HG02588 (cell line): Measurements from ENCODE around the gene MMADHC.
A peak's percentile ranks its signal among the peaks of the same experiment; 100 is the strongest.
"Not testable (repeated sequence)": the region's sequence is repeated elsewhere in the genome, so short reads cannot be mapped to it uniquely, and the experiment has no call there.

Experiments used
- ATAC-seq: cut with Tn5 transposase; IDR thresholded peaks from one replicate; pipeline ENCODE4 v1.9.1; 2021; ENCODE audit warnings: mild to moderate bottlenecking, moderate library complexity; ENCODE audit not compliant: unreplicated experiment

The MMADHC gene

DNA sequence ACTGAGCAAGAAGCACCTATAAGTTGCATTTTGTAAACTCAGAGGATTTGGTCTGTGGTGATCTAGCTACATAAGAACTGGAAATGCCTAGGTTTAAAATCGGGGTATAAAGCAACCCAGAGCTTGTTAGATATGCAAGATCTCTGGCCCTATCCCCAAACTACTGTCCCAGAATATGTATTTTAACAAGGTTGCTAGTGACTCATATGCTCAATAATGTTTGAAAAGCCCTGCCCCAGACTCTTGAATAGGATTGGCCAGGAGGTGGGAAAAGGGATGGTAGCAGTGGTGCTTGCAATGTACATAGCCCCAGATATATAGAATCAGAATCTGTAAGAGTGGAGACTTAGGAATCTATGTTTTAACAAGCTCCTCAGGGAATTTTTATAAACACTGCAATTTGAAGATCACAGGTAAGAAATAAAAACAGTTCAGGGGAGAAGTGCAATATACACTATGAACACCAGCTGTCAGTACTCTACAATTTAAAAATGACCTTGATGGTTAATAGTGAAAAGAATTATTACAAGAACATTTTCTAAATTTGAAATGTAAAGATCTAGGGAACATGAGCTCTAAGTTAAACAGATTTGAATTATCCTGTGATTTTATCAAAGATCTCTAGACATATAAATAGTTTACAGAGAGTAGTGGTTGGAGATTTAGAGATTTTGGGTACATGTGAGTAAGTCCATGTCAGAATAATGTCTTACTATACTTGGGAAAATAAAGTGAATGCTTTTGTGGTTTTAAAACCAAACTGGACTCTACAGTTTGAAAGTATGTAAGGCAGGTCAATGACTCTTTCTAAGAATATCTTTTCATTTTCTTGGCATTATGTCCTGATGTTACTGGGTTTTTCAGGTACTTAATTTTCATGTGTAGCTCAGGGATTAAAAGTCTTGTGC, 7.7 kb upstream of the MMADHC start:
- no peak for ATAC-seq

DNA sequence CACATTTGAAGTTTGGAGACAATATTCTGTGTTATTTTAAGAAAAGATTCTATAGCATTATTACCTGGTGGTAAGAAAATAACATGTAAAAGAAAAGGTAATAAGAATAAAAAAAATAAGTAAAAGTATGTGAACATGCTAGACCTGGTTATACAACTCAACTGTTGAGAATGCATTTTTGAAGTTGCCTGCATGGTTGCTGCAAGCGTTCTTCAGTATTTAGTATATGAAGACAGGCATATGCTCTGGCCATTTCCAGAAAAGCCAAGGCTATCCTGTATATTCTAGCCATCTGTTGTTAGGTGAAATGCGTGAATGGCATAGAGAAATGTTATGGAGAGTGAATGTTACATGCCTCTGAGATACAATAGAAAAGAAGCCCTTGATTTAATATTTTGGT, 6.8 kb upstream of the MMADHC start:
- ATAC-seq, result no peak

DNA sequence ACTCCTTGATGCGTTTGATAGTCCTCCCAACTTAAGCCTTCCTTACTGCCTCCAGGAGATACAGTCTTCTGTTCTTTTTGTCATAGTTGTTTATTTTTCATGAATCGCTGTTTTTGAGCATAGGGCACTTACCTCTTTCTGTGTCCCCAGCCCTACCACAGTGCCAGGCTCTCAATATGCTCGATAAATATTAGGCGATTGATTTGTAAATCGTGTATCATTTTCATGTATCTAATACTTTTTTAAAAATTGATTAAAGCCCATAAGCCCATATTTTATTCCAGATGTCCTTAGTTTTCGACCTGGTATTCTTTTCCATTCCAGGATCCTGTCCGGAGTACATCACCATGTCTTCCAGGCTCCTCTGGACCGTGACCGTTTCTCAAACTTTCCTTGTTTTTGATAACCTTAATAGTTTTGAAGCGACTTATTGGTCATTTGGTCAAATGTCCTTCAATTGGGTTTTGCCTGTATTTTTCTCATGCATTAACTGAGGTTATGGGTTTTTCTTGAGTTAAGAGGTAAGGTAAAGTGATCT, 444 bp upstream of the MMADHC start:
- ATAC-seq, result peak; percentile 22

DNA sequence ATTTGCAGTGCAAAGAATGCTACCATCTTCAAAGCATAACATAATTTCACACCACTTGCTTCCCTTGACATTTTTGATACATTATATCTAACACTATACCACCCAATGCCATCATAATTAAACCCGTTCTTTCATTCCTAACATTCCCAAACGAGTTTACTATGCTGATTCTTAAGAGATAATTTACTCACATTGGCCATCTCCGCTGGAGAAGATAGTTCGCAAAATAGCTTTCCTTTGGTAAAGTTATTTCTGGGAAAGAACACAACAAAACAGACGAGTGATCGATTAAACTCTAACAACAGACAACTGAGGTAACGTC, 716 bp downstream of the MMADHC start:
- ATAC-seq, result no peak

DNA sequence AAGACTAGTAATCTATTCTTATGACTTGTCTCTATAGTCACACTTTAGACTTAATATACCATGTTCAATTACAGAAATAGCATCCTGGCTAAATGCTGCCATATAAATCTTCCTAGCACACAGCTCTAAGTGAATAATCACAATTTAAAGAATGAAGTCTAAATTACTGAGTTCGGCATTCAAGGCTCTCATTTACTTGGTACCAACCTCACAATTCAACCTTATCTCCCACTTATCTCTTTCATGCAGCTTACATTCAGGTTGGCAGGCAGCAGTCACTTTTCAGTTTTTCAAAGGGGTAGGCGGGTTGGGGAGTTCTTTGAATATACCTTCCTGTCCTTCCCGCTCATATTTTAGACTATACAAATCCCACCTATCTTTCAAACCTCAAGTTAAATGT, 1.5 kb downstream of the MMADHC start:
- no peak for ATAC-seq

DNA sequence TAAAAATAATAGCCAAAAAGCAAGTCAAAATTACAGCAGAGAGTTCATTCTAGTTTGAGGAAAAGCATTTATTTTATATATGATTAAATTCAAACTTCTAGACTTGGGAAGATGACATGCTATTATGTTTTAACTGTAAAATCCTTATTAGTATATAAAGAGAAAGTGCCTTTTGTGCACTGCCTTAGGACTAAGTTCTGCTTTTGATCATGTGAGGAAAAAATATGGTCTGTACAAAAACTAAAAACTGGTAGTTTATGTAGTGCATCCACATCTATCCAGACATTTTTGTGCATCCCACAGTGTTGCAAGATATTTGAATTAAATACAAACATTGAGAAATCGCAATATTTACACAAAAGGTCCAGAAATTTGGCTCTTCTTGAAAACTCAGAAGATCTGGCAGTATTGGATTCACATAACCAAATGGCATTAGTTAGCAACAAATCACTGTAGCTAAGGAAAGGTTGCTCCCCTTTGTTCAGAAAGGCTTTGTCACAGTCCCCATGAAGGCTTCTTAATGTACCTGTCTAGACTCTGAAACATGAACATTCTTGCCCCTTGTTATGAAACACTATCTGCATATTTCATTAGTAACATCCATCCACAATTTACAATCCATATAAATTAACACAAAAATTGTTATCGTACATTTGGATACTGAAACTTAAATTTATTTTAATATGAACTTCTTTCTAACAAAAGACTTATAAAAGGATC, 2.2 kb downstream of the MMADHC start:
- ATAC-seq, result no peak

DNA sequence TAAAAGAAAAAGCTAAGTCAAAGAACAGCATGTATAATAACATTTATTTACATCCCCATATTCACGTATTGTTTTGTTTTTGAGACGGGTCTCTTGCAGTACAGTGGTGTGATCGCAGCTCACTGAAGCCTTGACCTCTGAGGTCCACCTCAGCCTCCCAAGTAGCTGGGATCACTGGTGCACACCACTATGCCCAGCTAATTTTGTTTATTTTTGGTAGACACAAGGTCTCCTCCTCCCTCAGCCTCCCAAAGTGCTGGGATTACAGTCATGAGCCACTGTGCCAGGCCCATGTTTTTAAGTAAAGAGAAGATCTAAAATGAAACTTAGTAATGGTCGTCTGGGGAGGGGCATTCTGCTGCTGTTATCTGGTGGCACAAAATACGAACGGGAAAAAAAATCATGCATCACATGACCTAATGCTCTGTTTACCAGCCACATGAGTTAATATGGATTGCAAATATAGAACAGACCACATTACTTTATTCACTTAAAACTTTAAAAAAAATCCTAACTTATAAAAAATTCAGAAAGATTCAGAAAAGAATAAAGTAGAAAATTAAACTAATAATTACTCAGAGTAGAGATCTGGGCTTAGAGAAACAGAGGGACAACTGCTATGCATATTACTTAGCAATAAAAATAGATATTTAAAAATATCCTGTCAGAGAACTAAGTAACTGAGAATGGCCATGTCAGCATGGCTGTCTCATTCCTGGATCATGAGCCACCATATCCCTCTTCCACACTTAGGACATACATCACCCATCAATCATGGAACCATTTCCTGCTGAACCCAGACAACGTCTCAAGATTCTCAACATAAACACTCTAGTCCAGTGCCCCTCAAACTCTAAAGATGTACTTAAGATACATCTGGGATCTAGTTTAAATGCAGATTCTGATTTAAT, 7.3 kb downstream of the MMADHC start:
- ATAC-seq, result no peak

DNA sequence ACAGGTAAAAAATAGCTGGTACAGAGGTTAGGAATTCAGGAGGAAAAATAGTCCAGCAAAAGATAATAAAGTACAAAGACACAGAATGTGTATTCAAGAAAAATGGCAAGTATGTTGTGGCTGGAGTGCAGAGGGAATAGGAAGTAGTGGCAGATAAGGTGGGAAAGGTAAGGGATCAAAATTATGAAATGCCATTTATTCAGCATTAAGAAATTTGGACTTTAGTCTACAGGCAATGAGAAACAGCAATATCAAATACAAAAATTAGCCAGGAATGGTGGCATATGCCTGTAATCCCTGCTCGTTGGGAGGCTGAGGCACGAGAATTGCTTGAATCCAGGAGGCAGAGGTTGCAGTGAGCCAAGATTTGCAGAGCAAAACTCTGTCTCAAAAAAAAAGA, 10.3 kb downstream of the MMADHC start:
- no peak for ATAC-seq

DNA sequence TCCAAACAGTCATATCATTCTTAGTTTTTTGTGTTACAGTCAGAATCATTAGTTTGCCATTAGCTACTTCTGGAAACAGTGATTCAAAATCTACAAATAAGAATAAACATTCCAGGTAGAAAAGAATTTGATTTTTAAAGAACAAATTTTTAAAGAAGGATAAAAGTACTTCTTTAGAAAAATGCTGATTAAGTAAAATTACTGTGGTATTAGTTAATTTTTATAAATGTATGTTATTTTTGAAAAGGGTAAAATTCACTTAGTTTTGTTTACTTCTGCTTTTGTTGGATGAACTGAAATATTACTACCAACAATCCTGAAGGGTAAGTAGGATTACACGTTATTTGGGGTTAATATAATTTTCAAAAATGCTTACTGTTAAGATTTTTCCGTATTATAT, 11.8 kb downstream of the MMADHC start:
- ATAC-seq, result no peak

DNA sequence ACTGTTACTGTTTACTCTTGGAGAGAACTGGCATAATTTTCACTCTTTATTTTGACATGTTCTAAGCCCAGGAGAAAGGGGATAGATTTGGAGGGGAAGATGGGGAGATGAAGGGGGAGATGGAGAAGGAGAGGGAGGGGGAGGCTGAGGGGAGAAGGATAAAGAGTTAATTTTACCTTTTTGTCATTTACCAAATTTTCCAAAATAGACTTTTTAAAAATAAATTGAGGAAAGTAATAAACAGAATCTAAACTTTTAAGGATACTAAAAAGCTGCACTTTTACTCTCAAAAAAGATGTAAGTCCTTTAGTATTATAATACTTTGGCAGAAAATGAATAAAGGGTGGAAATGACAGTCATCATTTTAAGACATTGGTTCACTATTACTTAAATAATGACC, 12.3 kb downstream of the MMADHC start:
- ATAC-seq, result no peak

DNA sequence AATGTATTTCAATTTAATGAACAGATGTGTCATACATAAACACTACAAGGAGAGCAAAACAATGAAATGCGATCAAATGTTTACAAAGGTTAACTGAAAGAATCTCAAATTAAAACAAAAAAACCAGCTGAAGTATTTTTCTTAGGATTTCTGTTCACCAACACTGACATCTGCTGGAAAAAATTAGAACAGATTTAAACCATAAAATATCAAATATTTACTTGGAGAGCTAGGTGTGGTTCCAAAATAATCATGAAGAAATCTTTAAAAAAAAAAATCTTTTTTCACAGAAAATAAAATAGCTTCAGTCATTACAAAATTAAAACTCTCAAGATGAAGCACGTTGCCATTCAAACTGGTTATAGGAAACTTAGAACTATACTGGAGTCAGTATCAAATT, 13.8 kb downstream of the MMADHC start:
- ATAC-seq, result no peak

DNA sequence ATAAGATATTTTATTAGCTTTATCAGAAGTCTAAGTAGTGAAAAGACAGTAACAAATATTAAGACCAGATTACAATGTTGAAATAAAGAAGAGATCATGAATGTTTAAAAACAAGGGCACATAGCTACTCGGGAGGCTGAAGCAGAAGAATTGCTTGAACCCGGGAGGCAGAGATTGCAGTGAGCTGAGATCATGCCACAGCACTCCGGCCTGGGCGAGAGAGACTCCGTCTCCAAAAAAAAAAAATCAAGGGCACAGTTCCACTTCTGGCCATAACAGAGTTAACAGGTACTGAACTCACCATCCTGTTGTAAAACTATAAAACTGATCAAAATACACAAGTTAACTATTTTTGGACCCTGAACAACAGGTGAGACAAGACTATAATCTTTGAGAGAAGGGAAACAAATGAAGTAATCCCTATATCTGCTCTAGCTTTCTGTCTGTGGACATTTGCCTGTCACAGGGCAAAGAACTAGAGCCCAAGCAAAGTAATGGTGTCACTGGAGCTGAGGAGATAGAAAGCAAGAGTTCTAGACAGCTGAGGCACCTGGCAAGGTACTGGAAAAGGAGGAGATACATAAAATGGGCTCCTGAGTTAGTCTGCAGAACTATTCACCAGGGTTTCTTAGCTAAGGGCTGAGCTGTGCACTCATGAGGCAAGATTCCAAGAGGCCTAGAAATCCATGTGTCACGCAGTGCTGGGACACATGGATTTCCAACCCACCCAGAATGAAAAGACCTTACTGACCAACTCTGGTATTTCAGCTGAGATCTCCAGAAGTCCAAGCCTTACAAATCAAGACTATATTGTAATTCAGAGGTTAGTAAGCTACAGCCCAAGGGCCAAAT, 15.2 kb downstream of the MMADHC start:
- ATAC-seq, result no peak

DNA sequence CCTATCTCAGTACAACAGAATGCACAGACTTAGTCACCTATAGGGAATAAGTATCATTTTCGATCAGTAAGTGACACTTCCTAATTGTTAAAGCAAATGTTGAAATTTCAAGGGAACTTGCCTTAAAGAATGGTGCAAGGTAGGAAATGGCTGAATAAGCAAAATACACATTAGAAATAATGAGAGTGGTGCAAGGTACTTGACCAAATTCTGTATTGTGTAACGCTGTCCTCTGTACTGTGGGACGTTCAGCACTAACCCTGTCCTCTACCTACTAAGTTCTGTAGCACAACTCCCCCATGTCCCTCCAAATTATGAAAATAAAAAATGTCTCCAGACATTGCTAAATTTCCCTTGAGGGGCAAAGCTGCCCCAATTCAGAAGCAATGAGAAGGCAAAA, 19.4 kb downstream of the MMADHC start:
- ATAC-seq, result no peak

DNA sequence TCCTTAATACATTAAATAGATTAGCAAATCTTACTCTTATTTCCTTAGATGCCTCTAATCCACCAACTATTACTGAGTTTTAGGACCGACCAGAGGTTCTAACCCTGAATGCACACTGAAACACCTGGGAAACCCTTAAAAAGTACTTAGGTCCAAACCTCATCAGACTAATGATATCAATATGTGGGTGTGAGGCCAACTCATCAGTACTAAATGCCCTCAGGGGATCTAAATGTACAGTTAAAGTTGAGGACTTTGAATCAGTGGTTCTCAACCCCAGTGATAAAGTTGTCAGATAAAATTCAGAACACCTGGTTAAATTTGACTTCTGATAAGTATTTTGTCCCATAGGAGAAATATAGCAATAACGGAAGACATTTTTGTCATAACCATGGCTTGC, 20.9 kb downstream of the MMADHC start:
- ATAC-seq, result no peak

DNA sequence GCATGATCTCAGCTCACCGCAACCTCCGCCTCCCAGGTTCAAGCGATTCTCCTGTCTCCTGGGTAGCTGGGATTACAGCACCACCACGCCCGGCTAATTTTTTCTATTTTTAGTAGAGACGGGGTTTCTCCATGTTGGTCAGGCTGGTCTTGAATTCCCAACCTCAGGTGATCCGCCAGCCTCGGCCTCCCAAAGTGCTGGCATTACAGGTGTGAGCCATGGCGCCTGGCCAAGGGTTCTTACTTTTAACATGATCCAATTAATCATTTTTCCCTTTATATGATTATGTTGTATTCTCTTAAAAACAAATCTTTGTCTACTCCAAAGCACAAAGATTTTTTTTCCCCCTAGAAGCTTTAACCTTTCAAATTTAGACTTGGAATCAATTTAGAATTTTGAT, 21.9 kb downstream of the MMADHC start:
- not testable (repeated sequence) for ATAC-seq

DNA sequence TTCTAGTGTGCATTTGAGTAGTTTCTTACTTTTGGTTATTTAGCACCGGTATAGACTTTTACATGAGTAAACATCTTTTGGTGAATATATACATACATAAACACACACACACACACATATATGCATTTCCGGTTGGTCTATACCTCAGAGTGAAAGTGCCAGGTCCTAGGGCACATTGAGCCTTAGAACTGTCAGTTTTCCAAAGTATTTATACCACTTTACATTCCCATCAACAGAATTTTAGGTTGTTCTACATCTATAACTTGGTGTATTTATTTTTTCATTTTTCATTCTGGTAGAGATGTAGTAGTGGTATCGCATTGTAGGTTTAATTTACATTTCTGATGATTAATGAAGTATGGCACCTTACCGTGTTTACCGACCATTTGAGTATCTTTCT, 22.6 kb downstream of the MMADHC start:
- ATAC-seq, result no peak

DNA sequence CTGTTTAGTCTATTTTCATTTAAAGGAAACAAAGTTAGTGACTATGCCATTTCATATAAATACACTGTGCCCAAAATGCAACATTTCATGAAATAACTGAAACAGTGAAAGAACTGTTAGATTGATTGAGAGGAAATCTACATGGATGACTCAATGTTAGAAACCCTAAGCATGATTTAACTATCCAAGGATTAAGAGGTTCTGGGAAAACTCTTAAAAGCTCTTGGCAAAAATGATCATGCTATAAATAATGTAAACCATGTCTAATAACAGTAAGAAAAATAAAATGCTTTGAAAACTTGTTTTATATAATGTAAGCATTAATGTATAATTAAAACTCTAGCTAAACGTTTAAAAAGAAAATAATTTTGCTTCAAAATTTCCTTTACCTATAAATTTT, 23.5 kb downstream of the MMADHC start:
- no peak for ATAC-seq

DNA sequence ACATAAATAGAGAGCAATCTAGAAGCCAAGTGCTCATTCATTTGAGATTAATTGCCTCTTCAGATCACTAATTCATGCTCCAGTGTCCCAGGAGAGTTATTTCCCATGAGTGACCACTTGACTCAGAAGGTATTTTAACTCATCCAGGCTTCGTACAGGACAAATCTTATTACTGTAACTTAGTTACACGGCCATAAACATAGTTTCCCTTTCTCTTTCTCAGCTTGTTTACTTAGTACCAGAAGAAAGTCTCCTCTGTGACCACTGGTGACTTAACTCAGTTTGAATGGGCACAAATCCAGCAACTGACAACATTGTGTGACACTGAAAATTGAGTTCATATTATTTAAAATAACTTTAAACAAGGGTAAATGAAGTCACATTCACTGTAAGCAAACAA, 25.3 kb downstream of the MMADHC start:
- ATAC-seq, result peak; percentile 92

DNA sequence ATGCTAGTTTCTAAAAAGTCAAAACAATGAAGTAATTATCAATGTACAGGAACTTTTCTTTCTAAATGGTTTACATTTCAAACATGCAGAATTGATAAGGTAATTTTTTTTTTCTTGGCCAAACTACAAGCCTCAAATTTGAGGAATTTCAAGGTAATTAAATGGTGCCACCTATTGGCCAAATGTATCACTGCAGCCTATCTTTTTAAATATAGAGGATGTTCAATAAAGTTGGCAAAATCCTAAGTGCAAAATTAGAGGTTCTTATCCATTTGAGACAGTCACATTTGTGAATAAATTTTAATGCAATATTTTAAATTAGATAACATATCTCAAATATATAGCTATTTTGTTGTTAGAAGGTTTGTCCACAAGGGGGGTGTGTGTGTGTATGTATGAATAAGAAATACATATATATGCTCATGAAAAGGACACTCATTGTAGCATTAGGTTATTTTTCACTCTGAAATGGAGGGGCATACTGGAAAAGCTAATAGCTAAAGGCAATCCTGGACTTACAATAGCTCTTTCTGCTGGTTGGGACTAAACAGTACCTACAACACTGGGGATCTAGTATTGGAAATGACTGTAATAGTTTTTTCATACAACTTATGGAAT, 26.2 kb downstream of the MMADHC start:
- ATAC-seq, result no peak
